AG09319 (cell line): ENCODE measurements around the gene MRGPRE.

Experiments used
- DNase-seq: peaks from one replicate; pipeline ENCODE4 v3.0.0-alpha.2; 2010; ENCODE audit warnings: low read depth; ENCODE audit errors: extremely low read depth
- CTCF ChIP-seq: IDR thresholded peaks from 2 replicates; pipeline ENCODE4 v1.5.1; 2011; ENCODE audit warnings: low read depth, mild to moderate bottlenecking, inconsistent platforms, low read length, moderate library complexity

The MRGPRE gene

GRCh38 chr11:3208272-3208671 lies 23.9 kb downstream of the MRGPRE start:
- no peak for TF ChIP-seq CTCF
- no peak for DNase-seq

- TF ChIP-seq CTCF, result no peak
- DNase-seq, result no peak
Observed at GRCh38 chr11:3207526-3208189, 24.6 kb downstream of the MRGPRE start.

GRCh38 chr11:3206922-3207204 lies 25.4 kb downstream of the MRGPRE start:
- no peak for TF ChIP-seq CTCF
- DNase-seq, result no peak

DNA sequence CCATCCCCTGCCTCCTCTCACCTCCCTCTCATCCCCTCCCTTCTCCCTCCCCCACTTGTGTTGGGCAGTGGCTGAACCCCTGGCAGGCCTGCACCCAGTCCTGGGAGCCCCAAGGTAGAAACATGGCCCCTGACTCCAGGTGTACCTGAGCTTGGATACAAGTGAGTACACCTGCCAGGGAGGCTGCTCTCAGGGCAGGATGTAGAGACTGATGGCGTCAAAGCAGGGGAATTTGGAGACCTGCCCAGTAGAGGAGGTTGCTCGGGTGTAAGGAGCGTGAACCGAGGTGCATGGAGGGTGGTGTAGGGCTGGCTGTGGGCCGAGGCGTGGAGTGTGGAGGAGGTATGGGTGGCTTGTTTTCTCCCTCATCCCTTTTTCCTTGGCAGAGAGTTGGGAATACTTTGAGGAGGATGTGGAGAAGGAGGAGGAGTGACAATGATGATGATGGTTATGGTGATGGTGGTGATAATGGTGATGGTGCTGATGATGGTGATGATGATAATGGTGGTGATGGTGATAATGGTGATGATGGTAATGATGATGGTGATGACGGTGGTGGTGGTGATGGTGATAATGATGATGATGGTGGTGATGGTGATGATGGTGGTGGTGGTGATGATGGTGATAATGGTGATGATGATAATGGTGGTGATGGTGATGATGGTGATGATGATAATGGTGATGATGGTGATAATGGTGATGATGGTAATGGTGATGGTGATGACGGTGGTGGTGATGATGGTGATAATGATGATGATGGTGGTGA lies 25.9 kb downstream of the MRGPRE start:
- no peak for TF ChIP-seq CTCF
- no peak for DNase-seq

GRCh38 chr11:3205261-3206155 lies 26.7 kb downstream of the MRGPRE start:
- DNase-seq, result no peak
- TF ChIP-seq CTCF, result no peak

DNA sequence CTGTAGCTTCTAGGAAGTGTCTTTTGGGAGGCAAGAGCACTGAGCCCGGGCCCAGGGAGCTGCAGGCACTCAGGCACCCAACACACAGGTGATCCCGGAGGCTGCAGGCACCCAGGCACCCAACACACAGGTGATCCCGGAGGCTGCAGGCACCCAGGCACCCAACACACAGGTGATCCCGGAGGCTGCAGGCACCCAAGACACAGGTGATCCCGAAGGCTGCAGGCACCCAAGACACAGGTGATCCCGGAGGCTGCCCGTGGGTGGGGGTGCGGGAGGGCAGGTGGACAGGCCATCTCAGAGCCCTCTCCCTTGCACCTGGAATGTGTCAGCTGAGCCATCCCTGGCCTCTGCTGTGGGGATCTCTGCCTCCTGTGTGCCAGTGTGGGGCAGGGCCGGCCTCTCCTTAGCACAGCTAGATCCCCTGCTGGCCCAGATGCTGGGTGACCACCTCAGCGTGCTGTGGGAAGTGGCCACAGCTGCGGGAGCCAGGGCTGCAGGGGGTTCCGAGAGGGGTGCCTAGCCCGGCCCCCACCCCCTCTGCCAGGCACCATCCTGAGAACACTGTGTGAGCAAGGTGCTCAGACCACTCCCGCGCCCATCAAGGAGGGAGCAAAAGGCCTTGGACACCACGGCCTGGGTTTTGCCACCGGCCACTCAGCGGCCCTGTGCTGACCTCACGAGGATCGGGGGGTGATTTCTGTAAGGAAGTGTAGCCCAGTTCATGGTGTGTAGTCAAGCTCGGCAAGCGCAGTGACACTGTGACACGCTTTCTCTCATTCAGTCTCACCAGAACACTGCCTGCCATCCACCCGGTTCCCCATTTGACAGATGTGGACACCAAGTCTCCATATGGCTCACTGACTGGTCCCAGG lies 27.8 kb downstream of the MRGPRE start:
- no peak for TF ChIP-seq CTCF
- DNase-seq, result no peak
